Smooth muscle cell (in vitro differentiated cells): ENCODE measurements around the gene GLMP. TPM values are rescaled to one million over a fixed set of nuclear protein-coding genes. Genes with fewer than 3 reads are reported as not detected.

Source experiments
- DNase-seq: peaks from one replicate; lab custom pipeline; 2025; ENCODE audit not compliant: unreplicated experiment; lab: John Stamatoyannopoulos, UW
- H2AFZ ChIP-seq: fragments of 200-600 bp; sonication (generic); 2 replicates; pipeline ENCODE4 v1.6.0; 2016; ENCODE audit warnings: antibody characterized with exemption, low read depth, mild to moderate bottlenecking
- H3F3A ChIP-seq: fragments of 200-600 bp; sonication (generic); 2 replicates; pipeline ENCODE4 v1.6.0; 2017; ENCODE audit warnings: antibody characterized with exemption, low read depth
- H3K27ac ChIP-seq: fragments of 200-600 bp; sonication (generic); 2 replicates; pipeline ENCODE4 v1.5.1; 2016; ENCODE audit warnings: low read depth, mild to moderate bottlenecking
- H3K27me3 ChIP-seq: fragments of 200-600 bp; sonication (generic); 2 replicates; pipeline ENCODE4 v1.6.1; 2016; ENCODE audit warnings: low read depth, mild to moderate bottlenecking
- H3K36me3 ChIP-seq: fragments of 200-600 bp; sonication (generic); 2 replicates; pipeline ENCODE4 v1.5.1; 2016; ENCODE audit warnings: low read depth
- H3K4me1 ChIP-seq: fragments of 200-600 bp; sonication (generic); 2 replicates; pipeline ENCODE4 v1.5.1; 2016; ENCODE audit warnings: low read depth
- H3K4me2 ChIP-seq: fragments of 200-600 bp; sonication (generic); 2 replicates; pipeline ENCODE4 v1.6.0; 2016; ENCODE audit warnings: mild to moderate bottlenecking
- H3K4me3 ChIP-seq: fragments of 200-600 bp; sonication (generic); 2 replicates; pipeline ENCODE4 v1.5.1; 2016; ENCODE audit warnings: mild to moderate bottlenecking
- H3K79me2 ChIP-seq: fragments of 200-600 bp; sonication (generic); 2 replicates; pipeline ENCODE4 v1.6.0; 2016; ENCODE audit warnings: low read depth, mild to moderate bottlenecking
- H3K9ac ChIP-seq: fragments of 200-600 bp; sonication (generic); 2 replicates; pipeline ENCODE4 v1.6.0; 2016; ENCODE audit warnings: low read depth
- H3K9me3 ChIP-seq: fragments of 200-600 bp; sonication (generic); replicated peaks from 2 replicates; pipeline ENCODE4 v1.5.1; 2016; ENCODE audit warnings: low read depth
- H4K20me1 ChIP-seq: fragments of 200-600 bp; sonication (generic); 2 replicates; pipeline ENCODE4 v1.6.0; 2016; ENCODE audit warnings: low read depth
- CTCF ChIP-seq: fragments of 200-600 bp; sonication (generic); IDR thresholded peaks from 2 replicates; pipeline ENCODE4 v1.5.1; 2017; ENCODE audit warnings: borderline replicate concordance, mild to moderate bottlenecking, antibody characterized with exemption; ENCODE audit not compliant: insufficient read depth, poor library complexity, severe bottlenecking
- WGBS: methylation state at CpG from one replicate; pipeline ENCODE4 v1.1.7; 2016; ENCODE audit warnings: low lambda C conversion rate; 5-methylcytosine and 5-hydroxymethylcytosine counted together
- polyA plus RNA-seq: library from polyadenylated mRNA; unstranded; fragments of >200 nt; fragmentation: Nextera tagmentation; extraction: Ambion mirVana; gene quantifications from 2 replicates; pipeline ENCODE4 v1.2.1, GENCODE V29; 2016
- total RNA-seq: library from RNA; depleted of rRNA; stranded (reverse); fragments of >200 nt; gene quantifications from 2 replicates; pipeline ENCODE4 v1.2.3, GENCODE V29; 2014

The GLMP gene
- total and polyA plus RNA-seq, 2 experiments from 2014 or later, result 62.4 to 85.8 TPM

GRCh38 chr1:156338180-156338976 lies 42.9 kb upstream of the GLMP start, which contains the start of the genes CCT3 and TSACC:
Gene CCT3 (minus strand): TSS chr1:156338292. CDS start chr1:156338184, 108 bp downstream.
Gene TSACC (plus strand): TSS chr1:156338526. CDS start chr1:156339758, 1,232 bp downstream.
- Histone ChIP-seq H3K4me3 (peak within 1 kb of the TSS; percentile 88), H3K79me2 (peaks cover 36% of the 10 kb centered on the region), H2AFZ (peak within 1 kb of the TSS; percentile 93), H3K27ac (peak within 1 kb of the TSS; percentile 55), H3F3A (no peaks in the 10 kb centered on the region), H3K9me3 (no peaks in the 10 kb centered on the region), H3K4me1 (peaks cover 14% of the 10 kb centered on the region), H4K20me1 (peaks cover 29% of the 10 kb centered on the region), H3K27me3 (no peaks in the 10 kb centered on the region), H3K4me2 (peak within 1 kb of the TSS; percentile 92), H3K36me3 (peaks cover 6% of the 10 kb centered on the region), H3K9ac (peak within 1 kb of the TSS; percentile 74)
- WGBS, result under 1% methylated on average over 47 of the region's 47 CpGs
- TF ChIP-seq CTCF, result no peak
- DNase-seq, result peak; percentile 97

GRCh38 chr1:156337888-156338179 lies 42.4 kb upstream of the GLMP start:
- no peaks in the 10 kb centered on the region for H3K9me3 ChIP-seq
- H3K9ac ChIP-seq, result peak overlapping the region; percentile 74
- TF ChIP-seq CTCF, result no peak
- peak overlapping the region; percentile 88 for H3K4me3 ChIP-seq
- no peaks in the 10 kb centered on the region for H3F3A ChIP-seq
- peak overlapping the region; percentile 92 for H3K4me2 ChIP-seq
- peak overlapping the region; percentile 55 for H3K27ac ChIP-seq
- peaks cover 7% of the 10 kb centered on the region for H3K36me3 ChIP-seq
- peaks cover 38% of the 10 kb centered on the region for H3K79me2 ChIP-seq
- peaks cover 29% of the 10 kb centered on the region for H4K20me1 ChIP-seq
- peaks cover 14% of the 10 kb centered on the region for H3K4me1 ChIP-seq
- 0% methylated on average over 13 of the region's 14 CpGs for WGBS
- H2AFZ ChIP-seq, result peak overlapping the region; percentile 87
- DNase-seq, result no peak
- H3K27me3 ChIP-seq, result no peaks in the 10 kb centered on the region

- H3K4me3 ChIP-seq, result peak overlapping the region; percentile 88
- peaks cover 29% of the 10 kb centered on the region for H4K20me1 ChIP-seq
- H2AFZ ChIP-seq, result peak overlapping the region; percentile 87
- DNase-seq, result no peak
- peak overlapping the region; percentile 55 for H3K27ac ChIP-seq
- no peaks in the 10 kb centered on the region for H3K27me3 ChIP-seq
- peak overlapping the region; percentile 74 for H3K9ac ChIP-seq
- WGBS, result 29% methylated on average over 34 of the region's 34 CpGs
- peaks cover 41% of the 10 kb centered on the region for H3K79me2 ChIP-seq
- H3K4me2 ChIP-seq, result peak overlapping the region; percentile 92
- TF ChIP-seq CTCF, result no peak
- H3K9me3 ChIP-seq, result no peaks in the 10 kb centered on the region
- no peaks in the 10 kb centered on the region for H3F3A ChIP-seq
- peaks cover 13% of the 10 kb centered on the region for H3K36me3 ChIP-seq
- H3K4me1 ChIP-seq, result peaks cover 14% of the 10 kb centered on the region
Observed at GRCh38 chr1:156337052-156337887, 41.8 kb upstream of the GLMP start.
